ENCODE data around the gene PRKD1.

PRKD1 gene

DNA sequence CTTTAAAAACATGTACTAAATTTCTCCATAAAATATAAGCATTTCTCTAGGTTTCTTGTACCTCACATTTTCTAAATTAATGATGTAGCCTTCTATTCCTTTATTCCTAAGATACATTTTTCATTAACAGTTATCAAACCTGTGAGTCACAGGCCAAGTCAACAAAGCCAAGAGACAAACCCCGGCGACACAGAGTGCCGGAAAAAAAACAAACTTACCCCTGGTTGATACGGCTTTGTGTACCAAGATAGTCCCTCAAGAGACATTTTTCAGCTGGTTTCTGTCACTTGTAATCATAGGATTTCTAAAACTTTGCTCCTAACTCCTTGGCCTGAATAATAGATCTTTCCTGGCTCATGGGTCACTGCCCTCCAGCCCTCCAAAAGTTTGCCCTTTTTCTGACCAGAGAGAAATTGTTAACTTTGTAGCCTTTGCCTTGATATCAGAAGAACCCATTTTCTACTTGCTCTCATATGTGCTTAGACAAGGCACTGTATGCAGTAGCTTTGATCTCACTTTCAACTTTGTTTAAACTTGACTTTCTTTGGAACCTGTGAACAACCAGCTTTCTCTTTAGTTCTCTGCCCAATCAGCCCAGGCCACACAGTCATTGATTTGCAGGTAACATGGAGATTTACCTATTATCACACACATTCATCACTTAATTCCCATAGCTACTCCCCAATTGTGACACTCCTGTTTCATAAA, 172.2 kb downstream of the PRKD1 start:
- WGBS, 2 experiments, result 92 to 93% methylated on average over 4 of the region's 4 CpGs
- H3K4me3 ChIP-seq (ENCODE audit: insufficient read depth, low read depth, low read length), result no peak overlapping the region
- H3K4me1 ChIP-seq (ENCODE audit: control insufficient read depth, insufficient read depth, low read length), result no peaks in the 10 kb centered on the region
- H3K27me3 ChIP-seq (ENCODE audit: control insufficient read depth, insufficient read depth, low read length, poor library complexity, severe bottlenecking), result no peaks in the 10 kb centered on the region
- H3K36me3 ChIP-seq (ENCODE audit: control insufficient read depth, insufficient read depth, low read length), result no peaks in the 10 kb centered on the region
- no peaks in the 10 kb centered on the region for H3K9me3 ChIP-seq (ENCODE audit: control insufficient read depth, low read length)
- no peak overlapping the region for H3K27ac ChIP-seq (ENCODE audit: insufficient read depth, low read depth, low read length, poor library complexity, severe bottlenecking)

DNA sequence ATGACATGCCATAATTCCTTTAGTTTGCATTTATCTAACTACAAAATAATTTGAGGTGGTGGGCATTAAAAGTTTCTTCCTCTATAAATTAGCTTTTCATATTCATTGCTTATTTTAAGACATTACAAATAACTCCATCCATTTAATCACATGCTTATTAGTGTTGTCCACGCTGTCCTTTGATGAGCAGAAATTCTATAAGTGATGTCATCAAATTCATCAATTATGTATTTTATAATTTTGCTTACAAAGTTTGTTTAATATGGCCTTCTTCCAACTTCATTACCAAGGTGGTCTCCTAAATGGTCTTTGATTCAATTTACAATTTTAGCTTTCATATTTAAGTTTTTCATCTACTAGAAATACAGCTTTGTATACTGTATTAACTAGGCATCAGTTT, 173.5 kb downstream of the PRKD1 start:
- Histone ChIP-seq H3K36me3 (ENCODE audit: control insufficient read depth, insufficient read depth, low read length) (no peaks in the 10 kb centered on the region), H3K4me3 (ENCODE audit: insufficient read depth, low read depth, low read length) (no peak overlapping the region), H3K27me3 (ENCODE audit: control insufficient read depth, insufficient read depth, low read length, poor library complexity, severe bottlenecking) (no peaks in the 10 kb centered on the region), H3K27ac (ENCODE audit: insufficient read depth, low read depth, low read length, poor library complexity, severe bottlenecking) (no peak overlapping the region), H3K4me1 (ENCODE audit: control insufficient read depth, insufficient read depth, low read length) (no peaks in the 10 kb centered on the region), H3K9me3 (ENCODE audit: control insufficient read depth, low read length) (no peaks in the 10 kb centered on the region)
- 100% methylated on average over 1 of the region's 1 CpG; no CpG with 5 or more reads in 1 of the 2 experiments for WGBS, 2 experiments

DNA sequence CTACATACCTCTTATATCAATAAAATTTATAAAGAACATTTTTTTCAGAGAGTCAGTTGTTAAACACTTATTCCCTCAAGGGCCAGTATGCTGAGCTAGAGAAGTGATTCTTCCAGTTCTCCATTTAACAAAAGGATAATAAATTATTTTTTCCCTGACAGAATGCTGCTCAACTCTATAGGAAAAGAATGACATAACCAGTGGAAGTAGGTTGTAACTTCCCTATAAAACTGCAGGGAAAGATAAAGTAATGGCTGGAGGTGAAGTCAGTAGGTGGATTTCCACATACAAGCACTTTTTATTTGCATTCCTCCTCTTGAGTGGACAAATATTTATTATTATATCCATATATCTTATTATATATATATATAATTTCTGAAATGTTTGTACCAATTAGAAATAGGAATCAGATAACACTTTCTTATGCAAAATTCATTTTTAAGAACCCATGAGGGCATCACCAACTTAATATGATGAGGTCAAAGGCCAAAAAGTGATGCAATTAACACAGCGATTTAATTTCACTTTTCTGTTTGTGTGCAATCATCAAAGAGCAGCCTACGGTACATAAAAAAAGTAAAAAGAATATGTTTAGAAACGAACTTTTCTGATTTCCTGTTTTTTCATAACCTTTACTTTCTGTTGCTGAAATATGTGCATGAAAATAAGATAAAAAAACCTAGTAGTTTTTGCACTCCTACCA, 175.3 kb downstream of the PRKD1 start:
- H3K27me3 ChIP-seq (ENCODE audit: control insufficient read depth, insufficient read depth, low read length, poor library complexity, severe bottlenecking), result no peaks in the 10 kb centered on the region
- no peaks in the 10 kb centered on the region for H3K36me3 ChIP-seq (ENCODE audit: control insufficient read depth, insufficient read depth, low read length)
- no peak overlapping the region for H3K27ac ChIP-seq (ENCODE audit: insufficient read depth, low read depth, low read length, poor library complexity, severe bottlenecking)
- no peak overlapping the region for H3K4me3 ChIP-seq (ENCODE audit: insufficient read depth, low read depth, low read length)
- WGBS, 2 experiments, result 84 to 100% methylated on average over 2 to 3 of the region's 3 CpGs
- no peaks in the 10 kb centered on the region for H3K9me3 ChIP-seq (ENCODE audit: control insufficient read depth, low read length)
- H3K4me1 ChIP-seq (ENCODE audit: control insufficient read depth, insufficient read depth, low read length), result no peaks in the 10 kb centered on the region

DNA sequence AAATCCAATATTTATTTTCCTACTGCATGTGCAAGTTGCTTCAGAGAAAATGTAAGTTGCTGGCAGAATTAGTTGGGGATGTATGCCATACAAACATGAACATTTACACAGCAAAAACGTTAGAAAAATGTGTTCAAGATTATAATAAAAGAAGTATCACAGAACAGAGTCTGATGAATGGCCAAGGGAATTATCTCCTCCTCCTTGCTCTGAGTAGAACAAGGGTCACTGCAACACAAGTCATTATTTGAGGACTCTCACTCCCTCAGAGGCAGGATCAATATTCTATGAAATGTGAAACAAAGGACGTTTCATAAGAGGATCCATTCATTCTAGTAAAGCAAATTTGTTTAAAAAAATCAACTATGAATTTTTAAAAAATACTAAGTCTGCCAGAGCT, 177.8 kb downstream of the PRKD1 start:
- WGBS, 2 experiments, result 89% methylated on average over 2 of the region's 2 CpGs; no CpG with 5 or more reads in 1 of the 2 experiments

DNA sequence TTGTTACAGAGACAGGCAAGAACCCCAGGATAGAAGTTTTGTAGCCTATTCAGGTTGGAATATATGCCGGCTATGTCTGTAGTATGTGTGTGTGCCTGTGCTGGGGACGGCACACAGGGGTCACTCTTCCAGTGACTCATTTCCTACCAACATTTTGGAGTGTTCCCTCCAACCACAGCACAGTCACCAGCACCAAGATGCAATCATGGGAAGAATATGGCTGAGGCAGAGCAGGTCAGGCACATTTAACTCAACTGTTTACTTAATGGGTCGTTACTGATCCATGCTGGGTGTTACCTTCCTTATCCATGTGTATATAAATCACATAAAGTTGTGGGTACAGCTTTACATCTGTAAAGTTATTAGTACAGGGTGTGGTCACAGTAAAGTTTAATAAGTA, 178.3 kb downstream of the PRKD1 start:
- Histone ChIP-seq H3K27ac (ENCODE audit: insufficient read depth, low read depth, low read length, poor library complexity, severe bottlenecking) (no peak overlapping the region), H3K36me3 (ENCODE audit: control insufficient read depth, insufficient read depth, low read length) (no peaks in the 10 kb centered on the region), H3K4me3 (ENCODE audit: insufficient read depth, low read depth, low read length) (no peak overlapping the region), H3K9me3 (ENCODE audit: control insufficient read depth, low read length) (no peaks in the 10 kb centered on the region), H3K27me3 (ENCODE audit: control insufficient read depth, insufficient read depth, low read length, poor library complexity, severe bottlenecking) (no peaks in the 10 kb centered on the region), H3K4me1 (ENCODE audit: control insufficient read depth, insufficient read depth, low read length) (no peaks in the 10 kb centered on the region)
- WGBS, 2 experiments, result 87 to 94% methylated on average over 3 of the region's 3 CpGs

More for the DNA sequence above, 177.8 kb downstream of the PRKD1 start:
- Histone ChIP-seq H3K27me3 (ENCODE audit: control insufficient read depth, insufficient read depth, low read length, poor library complexity, severe bottlenecking) (no peaks in the 10 kb centered on the region), H3K4me1 (ENCODE audit: control insufficient read depth, insufficient read depth, low read length) (no peaks in the 10 kb centered on the region), H3K27ac (ENCODE audit: insufficient read depth, low read depth, low read length, poor library complexity, severe bottlenecking) (no peak overlapping the region), H3K4me3 (ENCODE audit: insufficient read depth, low read depth, low read length) (no peak overlapping the region), H3K36me3 (ENCODE audit: control insufficient read depth, insufficient read depth, low read length) (no peaks in the 10 kb centered on the region), H3K9me3 (ENCODE audit: control insufficient read depth, low read length) (no peaks in the 10 kb centered on the region)

DNA sequence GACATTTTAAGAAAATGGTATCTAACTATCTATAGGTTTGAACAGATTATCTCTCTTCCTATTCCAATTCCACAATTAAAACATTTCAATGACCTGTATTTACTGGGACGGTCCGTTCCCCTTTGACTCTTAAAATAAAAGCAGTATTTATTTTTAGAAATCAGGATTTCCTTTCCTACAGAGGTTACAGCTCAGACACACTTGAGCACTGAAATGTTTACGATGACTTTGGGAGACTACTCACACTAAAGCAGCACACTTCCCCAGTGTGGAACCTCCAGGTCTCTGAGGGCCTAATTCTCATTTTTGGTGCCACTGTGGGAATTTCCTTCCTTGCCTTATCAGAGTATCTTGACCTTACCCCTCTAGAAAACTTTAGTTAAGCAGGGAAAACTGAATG, 181.8 kb downstream of the PRKD1 start:
- no peaks in the 10 kb centered on the region for H3K36me3 ChIP-seq (ENCODE audit: control insufficient read depth, insufficient read depth, low read length)
- 88 to 100% methylated on average over 3 of the region's 3 CpGs for WGBS, 2 experiments

DNA sequence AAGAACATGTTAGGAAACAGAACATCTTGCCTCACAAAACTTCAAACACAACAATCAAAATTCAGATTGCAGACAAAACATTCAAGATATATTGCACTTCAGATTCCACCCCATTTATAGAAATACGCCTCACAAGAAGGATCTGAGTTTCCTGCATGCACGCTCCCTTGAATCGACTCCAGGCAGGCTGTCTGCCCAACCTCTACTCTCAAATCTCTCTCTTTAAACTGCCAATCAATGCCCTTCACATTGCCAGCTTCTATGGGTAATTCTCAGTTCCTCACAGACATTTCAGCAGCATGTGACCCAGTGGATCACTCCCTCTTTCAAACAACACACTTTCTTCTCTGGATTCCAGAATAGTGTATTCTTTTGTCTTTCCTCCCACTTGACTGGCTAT, 184.1 kb downstream of the PRKD1 start:
- H3K4me3 ChIP-seq (ENCODE audit: insufficient read depth, low read depth, low read length), result no peak overlapping the region
- no peaks in the 10 kb centered on the region for H3K27me3 ChIP-seq (ENCODE audit: control insufficient read depth, insufficient read depth, low read length, poor library complexity, severe bottlenecking)
- H3K27ac ChIP-seq (ENCODE audit: insufficient read depth, low read depth, low read length, poor library complexity, severe bottlenecking), result no peak overlapping the region
- no peaks in the 10 kb centered on the region for H3K36me3 ChIP-seq (ENCODE audit: control insufficient read depth, insufficient read depth, low read length)
- H3K9me3 ChIP-seq (ENCODE audit: control insufficient read depth, low read length), result no peaks in the 10 kb centered on the region
- WGBS, 2 experiments, result 89 to 94% methylated on average over 3 of the region's 3 CpGs
- no peaks in the 10 kb centered on the region for H3K4me1 ChIP-seq (ENCODE audit: control insufficient read depth, insufficient read depth, low read length)

More for the DNA sequence above, 181.8 kb downstream of the PRKD1 start:
- H3K27ac ChIP-seq (ENCODE audit: insufficient read depth, low read depth, low read length, poor library complexity, severe bottlenecking), result no peak overlapping the region
- no peaks in the 10 kb centered on the region for H3K9me3 ChIP-seq (ENCODE audit: control insufficient read depth, low read length)
- no peak overlapping the region for H3K4me3 ChIP-seq (ENCODE audit: insufficient read depth, low read depth, low read length)
- no peaks in the 10 kb centered on the region for H3K4me1 ChIP-seq (ENCODE audit: control insufficient read depth, insufficient read depth, low read length)
- no peaks in the 10 kb centered on the region for H3K27me3 ChIP-seq (ENCODE audit: control insufficient read depth, insufficient read depth, low read length, poor library complexity, severe bottlenecking)

DNA sequence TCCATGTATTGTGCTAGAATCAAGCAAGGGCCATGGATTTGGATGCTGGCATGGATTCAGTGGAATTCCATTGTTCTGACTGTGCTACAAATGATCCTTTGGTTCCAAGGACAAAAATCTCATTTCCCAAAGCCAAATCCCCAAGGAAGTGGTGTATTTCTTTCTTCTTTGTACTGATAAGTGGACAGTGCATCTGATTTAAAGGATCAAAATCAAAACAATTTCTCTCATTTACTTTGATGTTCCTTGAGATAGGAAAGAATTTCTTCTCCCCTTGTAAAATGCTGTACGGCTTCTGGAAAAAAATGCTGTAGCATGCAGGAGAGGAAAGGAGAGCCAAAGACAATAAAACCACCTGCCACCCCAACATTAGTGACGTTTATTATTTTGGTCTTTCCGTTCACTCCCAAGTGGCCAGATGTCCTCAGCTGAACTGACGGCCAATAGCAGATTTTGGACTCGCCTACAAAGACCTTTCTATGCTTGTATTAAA, 185.7 kb downstream of the PRKD1 start:
- no peaks in the 10 kb centered on the region for H3K4me1 ChIP-seq (ENCODE audit: control insufficient read depth, insufficient read depth, low read length)
- no peaks in the 10 kb centered on the region for H3K27me3 ChIP-seq (ENCODE audit: control insufficient read depth, insufficient read depth, low read length, poor library complexity, severe bottlenecking)
- H3K4me3 ChIP-seq (ENCODE audit: insufficient read depth, low read depth, low read length), result no peak overlapping the region
- no peak overlapping the region for H3K27ac ChIP-seq (ENCODE audit: insufficient read depth, low read depth, low read length, poor library complexity, severe bottlenecking)
- WGBS, 2 experiments, result 94 to 96% methylated on average over 5 of the region's 5 CpGs
- H3K9me3 ChIP-seq (ENCODE audit: control insufficient read depth, low read length), result no peaks in the 10 kb centered on the region
- no peaks in the 10 kb centered on the region for H3K36me3 ChIP-seq (ENCODE audit: control insufficient read depth, insufficient read depth, low read length)

DNA sequence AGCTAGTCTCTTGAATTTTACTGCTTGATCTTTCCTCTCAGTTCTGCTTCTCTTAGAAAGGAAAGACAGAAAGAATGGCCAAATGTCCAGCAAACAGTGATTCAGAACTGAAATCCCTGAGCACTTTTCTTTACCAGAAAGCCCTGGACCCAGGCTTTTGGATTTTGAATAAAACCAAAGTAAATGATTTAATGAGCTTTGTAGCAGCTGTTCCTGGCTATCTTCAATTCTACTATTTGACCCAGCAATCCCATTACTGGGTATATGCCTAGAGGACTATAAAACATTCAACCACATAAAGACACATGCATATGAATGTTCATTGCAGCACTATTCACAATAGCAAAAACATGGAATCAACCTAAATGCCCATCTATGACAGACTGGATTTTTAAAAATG, 187.2 kb downstream of the PRKD1 start:
- no peak overlapping the region for H3K27ac ChIP-seq (ENCODE audit: insufficient read depth, low read depth, low read length, poor library complexity, severe bottlenecking)
- no peak overlapping the region for H3K4me3 ChIP-seq (ENCODE audit: insufficient read depth, low read depth, low read length)
- H3K9me3 ChIP-seq (ENCODE audit: control insufficient read depth, low read length), result no peaks in the 10 kb centered on the region
- H3K27me3 ChIP-seq (ENCODE audit: control insufficient read depth, insufficient read depth, low read length, poor library complexity, severe bottlenecking), result no peaks in the 10 kb centered on the region
- H3K36me3 ChIP-seq (ENCODE audit: control insufficient read depth, insufficient read depth, low read length), result no peaks in the 10 kb centered on the region
- H3K4me1 ChIP-seq (ENCODE audit: control insufficient read depth, insufficient read depth, low read length), result no peaks in the 10 kb centered on the region

DNA sequence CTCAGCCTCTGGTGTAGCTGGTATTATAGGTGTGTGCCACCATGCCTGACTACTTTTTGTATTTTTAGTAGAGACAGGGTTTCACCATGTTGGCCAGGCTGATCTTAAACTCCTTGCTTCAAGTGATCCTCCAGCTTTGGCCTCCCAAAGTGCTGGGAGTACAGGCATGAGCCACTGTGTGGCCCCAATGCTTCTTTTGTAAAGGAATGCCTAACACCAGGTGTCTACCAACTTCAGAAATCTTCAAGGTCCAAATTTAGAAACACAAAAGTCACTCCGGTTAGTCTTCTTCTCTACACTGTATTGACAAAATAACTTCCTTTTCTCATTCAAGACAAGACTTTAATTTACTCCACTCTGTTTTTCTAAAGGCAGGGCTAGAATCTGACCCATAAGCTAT, 188.7 kb downstream of the PRKD1 start:
- Histone ChIP-seq H3K4me1 (ENCODE audit: control insufficient read depth, insufficient read depth, low read length) (no peaks in the 10 kb centered on the region), H3K9me3 (ENCODE audit: control insufficient read depth, low read length) (no peaks in the 10 kb centered on the region), H3K27ac (ENCODE audit: insufficient read depth, low read depth, low read length, poor library complexity, severe bottlenecking) (no peak overlapping the region), H3K4me3 (ENCODE audit: insufficient read depth, low read depth, low read length) (no peak overlapping the region), H3K36me3 (ENCODE audit: control insufficient read depth, insufficient read depth, low read length) (no peaks in the 10 kb centered on the region), H3K27me3 (ENCODE audit: control insufficient read depth, insufficient read depth, low read length, poor library complexity, severe bottlenecking) (no peaks in the 10 kb centered on the region)
- WGBS, 2 experiments, result 46 to 51% methylated on average over 1 of the region's 1 CpG

All from ectodermal cell (in vitro differentiated cells).